ENCODE measurements around the gene DGKZ. TPM values are rescaled to one million over a fixed set of nuclear protein-coding genes. Genes with fewer than 3 reads are reported as not detected.
A peak's percentile ranks its signal among the peaks of the same experiment; 100 is the strongest.

The DGKZ gene, protein sequence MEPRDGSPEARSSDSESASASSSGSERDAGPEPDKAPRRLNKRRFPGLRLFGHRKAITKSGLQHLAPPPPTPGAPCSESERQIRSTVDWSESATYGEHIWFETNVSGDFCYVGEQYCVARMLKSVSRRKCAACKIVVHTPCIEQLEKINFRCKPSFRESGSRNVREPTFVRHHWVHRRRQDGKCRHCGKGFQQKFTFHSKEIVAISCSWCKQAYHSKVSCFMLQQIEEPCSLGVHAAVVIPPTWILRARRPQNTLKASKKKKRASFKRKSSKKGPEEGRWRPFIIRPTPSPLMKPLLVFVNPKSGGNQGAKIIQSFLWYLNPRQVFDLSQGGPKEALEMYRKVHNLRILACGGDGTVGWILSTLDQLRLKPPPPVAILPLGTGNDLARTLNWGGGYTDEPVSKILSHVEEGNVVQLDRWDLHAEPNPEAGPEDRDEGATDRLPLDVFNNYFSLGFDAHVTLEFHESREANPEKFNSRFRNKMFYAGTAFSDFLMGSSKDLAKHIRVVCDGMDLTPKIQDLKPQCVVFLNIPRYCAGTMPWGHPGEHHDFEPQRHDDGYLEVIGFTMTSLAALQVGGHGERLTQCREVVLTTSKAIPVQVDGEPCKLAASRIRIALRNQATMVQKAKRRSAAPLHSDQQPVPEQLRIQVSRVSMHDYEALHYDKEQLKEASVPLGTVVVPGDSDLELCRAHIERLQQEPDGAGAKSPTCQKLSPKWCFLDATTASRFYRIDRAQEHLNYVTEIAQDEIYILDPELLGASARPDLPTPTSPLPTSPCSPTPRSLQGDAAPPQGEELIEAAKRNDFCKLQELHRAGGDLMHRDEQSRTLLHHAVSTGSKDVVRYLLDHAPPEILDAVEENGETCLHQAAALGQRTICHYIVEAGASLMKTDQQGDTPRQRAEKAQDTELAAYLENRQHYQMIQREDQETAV
- total RNA-seq (100 to 1,000 TPM; 159 to 166 TPM), total RNA-seq (73.4 to 454 (median 180) reads per million in 172 experiments)
- polyA plus RNA-seq (2013, experiment 1 of 2): 177 TPM
- 188 TPM for polyA plus RNA-seq (2013, experiment 2 of 2)

GRCh38 chr11:46346886-46347636 lies at the start of gene DGKZ:
Gene DGKZ, plus strand, starts transcription at chr11:46347463. Its CDS starts 197 bp downstream, at chr11:46347660.
- Histone ChIP-seq H3K4me1 (ENCODE audit: insufficient read depth, low read length) (peaks cover 86% of the 10 kb centered on the region), H3K27me3 (ENCODE audit: control insufficient read depth in 1 of 2, insufficient read depth in 2 of 2, low read length in 2 of 2) (no peaks in the 10 kb centered on the region), H3K36me3 (ENCODE audit: insufficient read depth, low read length) (peaks cover 13% of the 10 kb centered on the region), H3K27ac (ENCODE audit: low read depth in 1 of 2, low read length in 2 of 2) (peak within 1 kb of the TSS; percentile 44 to 73), H3K9me3 (ENCODE audit: control insufficient read depth in 1 of 2, insufficient read depth in 1 of 2, low read length in 2 of 2) (no peaks in the 10 kb centered on the region), H3K4me3 (ENCODE audit: low read length) (peak within 1 kb of the TSS; percentile 99)
- intact Hi-C loops (cut with DNase I, micrococcal nuclease): loop anchor here (1.0 to 10.0 kb wide), 5 partner anchors 14 to 225 kb away; partner anchors contain the start of gene PHF21A (in 1 of the 2)
- TF ChIP-seq, protein P1, sequence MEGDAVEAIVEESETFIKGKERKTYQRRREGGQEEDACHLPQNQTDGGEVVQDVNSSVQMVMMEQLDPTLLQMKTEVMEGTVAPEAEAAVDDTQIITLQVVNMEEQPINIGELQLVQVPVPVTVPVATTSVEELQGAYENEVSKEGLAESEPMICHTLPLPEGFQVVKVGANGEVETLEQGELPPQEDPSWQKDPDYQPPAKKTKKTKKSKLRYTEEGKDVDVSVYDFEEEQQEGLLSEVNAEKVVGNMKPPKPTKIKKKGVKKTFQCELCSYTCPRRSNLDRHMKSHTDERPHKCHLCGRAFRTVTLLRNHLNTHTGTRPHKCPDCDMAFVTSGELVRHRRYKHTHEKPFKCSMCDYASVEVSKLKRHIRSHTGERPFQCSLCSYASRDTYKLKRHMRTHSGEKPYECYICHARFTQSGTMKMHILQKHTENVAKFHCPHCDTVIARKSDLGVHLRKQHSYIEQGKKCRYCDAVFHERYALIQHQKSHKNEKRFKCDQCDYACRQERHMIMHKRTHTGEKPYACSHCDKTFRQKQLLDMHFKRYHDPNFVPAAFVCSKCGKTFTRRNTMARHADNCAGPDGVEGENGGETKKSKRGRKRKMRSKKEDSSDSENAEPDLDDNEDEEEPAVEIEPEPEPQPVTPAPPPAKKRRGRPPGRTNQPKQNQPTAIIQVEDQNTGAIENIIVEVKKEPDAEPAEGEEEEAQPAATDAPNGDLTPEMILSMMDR (IDR thresholded peaks at IDR 0.05): peak; percentile 34
- H3K4me3 Mint-ChIP-seq: peak within 1 kb of the TSS; percentile 95
- H3K36me3 Mint-ChIP-seq (ENCODE audit: low read depth): peaks cover 25% of the 10 kb centered on the region
- POLR2A ChIA-PET: interaction anchor here (1.0 to 14.3 kb wide), 6 partner anchors 11 to 247 kb away, joined by 3 to 266 read pairs (median 7); partner anchors contain the start of gene AMBRA1
- no peaks in the 10 kb centered on the region for H3K27me3 Mint-ChIP-seq
- DNase-seq (peak; percentile 77 to 97 (median 88)), ATAC-seq (ENCODE audit: poor library complexity) (peak; percentile 77)
- CTCF ChIA-PET: interaction anchor here (0.6 to 5.2 kb wide), 14 partner anchors 9 to 259 kb away, joined by 3 to 34 read pairs (median 7); no protein-coding TSS in a partner anchor
- peaks cover 83% of the 10 kb centered on the region for H3K4me1 Mint-ChIP-seq (ENCODE audit: low read depth)
- H3K9me3 Mint-ChIP-seq: no peaks in the 10 kb centered on the region
- peak within 1 kb of the TSS; percentile 89 for H3K27ac Mint-ChIP-seq

DNA sequence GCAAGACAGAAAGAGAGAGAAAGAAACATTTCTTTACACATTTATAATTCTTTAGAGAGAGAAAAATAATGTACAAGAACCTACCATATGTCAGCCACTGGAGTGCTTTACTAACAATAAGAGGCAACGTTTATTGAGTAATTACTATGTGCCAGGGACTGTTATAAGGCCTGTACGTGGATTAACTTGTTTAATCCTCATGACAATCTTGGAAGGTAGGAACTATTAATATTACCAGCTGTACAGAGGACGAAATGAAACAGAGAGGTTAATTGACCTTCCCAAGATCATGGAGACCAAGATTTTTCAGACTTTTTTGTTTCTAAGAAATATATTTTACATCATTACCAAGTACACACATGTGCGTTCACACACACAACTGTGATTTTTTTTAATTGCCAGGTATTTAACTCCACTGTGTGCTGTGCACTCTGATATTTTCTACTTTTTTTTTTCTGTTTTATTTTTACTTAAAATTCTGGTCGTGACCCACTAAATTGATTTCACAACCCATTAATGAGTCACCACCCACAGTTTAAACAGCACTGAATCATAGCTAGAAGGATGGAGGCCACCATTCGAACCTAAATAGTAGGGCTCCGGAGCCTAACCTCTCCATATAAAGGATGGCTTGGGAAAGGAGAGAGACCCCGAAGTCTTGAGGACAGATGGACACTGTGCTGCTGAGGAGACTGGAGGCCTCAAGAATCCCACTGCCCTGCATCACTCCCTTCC lies 48.4 kb upstream of the DGKZ start:
- Histone ChIP-seq H3K4me3 (ENCODE audit: low read length) (no peak overlapping the region), H3K9me3 (ENCODE audit: control insufficient read depth in 1 of 2, insufficient read depth in 1 of 2, low read length in 2 of 2) (peaks cover 0 to 4% of the 10 kb centered on the region in 2 experiments), H3K27me3 (ENCODE audit: control insufficient read depth in 1 of 2, insufficient read depth in 2 of 2, low read length in 2 of 2) (peaks cover 6 to 16% of the 10 kb centered on the region in 2 experiments), H3K4me1 (ENCODE audit: insufficient read depth, low read length) (peaks cover 22% of the 10 kb centered on the region), H3K27ac (ENCODE audit: low read depth in 1 of 2, low read length in 2 of 2) (no peak overlapping the region), H3K36me3 (ENCODE audit: insufficient read depth, low read length) (no peaks in the 10 kb centered on the region)
- ATAC-seq (ENCODE audit: poor library complexity) (no peak), DNase-seq (peak in 2 of 14 experiments; percentile 31 to 44)
- POLR2A ChIA-PET: no interaction called here
- Mint-ChIP-seq H3K27ac (no peak overlapping the region), H3K27me3 (peaks cover 11% of the 10 kb centered on the region), H3K4me1 (ENCODE audit: low read depth) (peaks cover 14% of the 10 kb centered on the region), H3K9me3 (no peaks in the 10 kb centered on the region), H3K36me3 (ENCODE audit: low read depth) (no peaks in the 10 kb centered on the region), H3K4me3 (no peak overlapping the region)
- intact Hi-C loops (cut with DNase I, micrococcal nuclease): loop anchor here in 1 of 2 experiments (5.0 kb wide), 2 partner anchors 33 to 53 kb away; no protein-coding TSS in a partner anchor
- CTCF ChIA-PET: interaction anchor here (1.4 kb wide), 1 partner anchor 9 kb away, joined by 3 read pairs; no protein-coding TSS in a partner anchor
- TF ChIP-seq, protein P1 (IDR thresholded peaks at IDR 0.05): no peak
